ENCODE results near the gene PHRF1. TPM values are rescaled to one million over a fixed set of nuclear protein-coding genes. Genes with fewer than 3 reads are reported as not detected.

Gene PHRF1
- total and polyA plus RNA-seq, 4 donors, result 2.4 to 25.2 (median 18.8) TPM

DNA sequence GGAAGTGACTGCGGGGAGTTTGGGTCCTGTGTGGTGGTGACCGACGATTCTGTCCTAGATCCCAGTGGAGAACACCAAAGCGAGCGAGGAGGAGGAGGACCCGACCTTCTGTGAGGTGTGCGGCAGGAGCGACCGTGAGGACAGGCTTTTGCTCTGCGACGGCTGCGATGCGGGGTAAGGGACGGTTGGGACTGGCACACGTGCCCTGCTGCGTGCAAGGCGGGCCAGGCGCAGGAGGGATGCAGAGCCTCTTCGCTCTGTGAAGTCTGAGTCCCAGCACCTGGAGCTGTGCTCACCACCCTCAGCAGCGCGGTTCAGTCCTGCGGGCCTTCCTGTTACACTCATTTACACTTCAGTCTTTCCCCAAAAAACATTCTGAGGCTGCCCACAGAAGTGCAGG is 16.2 kb downstream of the PHRF1 start:
- H3K4me3 ChIP-seq (ENCODE audit: low read depth in 1 of 3, low read length in 3 of 3), result no peak overlapping the region
- H3K4me1 ChIP-seq (ENCODE audit: control insufficient read depth in 4 of 4, insufficient read depth in 4 of 4, low read length in 3 of 4), result peaks cover under 1 to 10% (median 7%) of the 10 kb centered on the region in 4 donors
- no peaks in the 10 kb centered on the region for H3K9me3 ChIP-seq (ENCODE audit: control insufficient read depth in 4 of 4, low read length in 3 of 4)
- peaks cover 29 to 66% (median 47%) of the 10 kb centered on the region in 4 donors for H3K36me3 ChIP-seq (ENCODE audit: control insufficient read depth in 4 of 4, insufficient read depth in 3 of 4, low read depth in 1 of 4, low read length in 3 of 4)
- H3K27ac ChIP-seq (ENCODE audit: low read depth in 1 of 2, low read length in 2 of 2), result no peak overlapping the region
- no peaks in the 10 kb centered on the region for H3K27me3 ChIP-seq (ENCODE audit: control insufficient read depth in 4 of 4, insufficient read depth in 4 of 4, low read length in 3 of 4)
- DNase-seq (ENCODE audit: low spot score), result no peak
- 98% methylated on average over 22 of the region's 22 CpGs for WGBS
- TF ChIP-seq NR2F2 (IDR thresholded peaks at IDR 0.05), result no peak
- H3K9ac ChIP-seq (ENCODE audit: low read depth in 1 of 2, low read length in 2 of 2), result no peak overlapping the region

DNA sequence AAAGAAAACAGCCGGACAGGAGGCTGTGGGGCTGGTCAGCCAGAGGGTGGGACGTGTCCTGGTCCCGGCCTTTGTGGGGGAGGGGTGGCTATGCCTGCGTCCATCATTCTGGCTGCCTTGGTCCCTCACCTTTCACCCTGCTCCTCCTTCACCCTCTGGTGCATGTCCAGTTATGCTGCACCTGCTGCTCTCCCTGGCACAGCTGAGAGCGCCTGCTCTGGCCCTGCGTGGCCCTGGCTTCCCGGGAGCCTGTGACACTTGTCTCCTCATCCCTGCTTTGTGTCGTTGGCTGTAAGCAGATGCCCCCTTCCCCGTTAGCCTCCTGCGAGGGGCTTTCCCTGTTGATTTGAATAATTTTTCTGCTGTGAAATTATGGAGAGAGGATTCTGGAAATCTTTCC is 16.6 kb downstream of the PHRF1 start:
- TF ChIP-seq EGR1 (IDR thresholded peaks at IDR 0.05; ENCODE audit: low read depth in 2 of 2) (no peak), HNF4G (IDR thresholded peaks at IDR 0.05) (no peak), YY1 (IDR thresholded peaks at IDR 0.05) (no peak), TAF1 (conservative IDR thresholded peaks at IDR 0.05) (no peak), RAD21 (IDR thresholded peaks at IDR 0.05) (no peak), FOXA2 (IDR thresholded peaks at IDR 0.05) (no peak), NR2F2 (IDR thresholded peaks at IDR 0.05) (no peak), HNF4A (conservative IDR thresholded peaks at IDR 0.05) (no peak), JUND (IDR thresholded peaks at IDR 0.05) (no peak), RXRA (IDR thresholded peaks at IDR 0.05) (no peak), SP1 (IDR thresholded peaks at IDR 0.05) (no peak)
- TF ChIP-seq, protein P1, sequence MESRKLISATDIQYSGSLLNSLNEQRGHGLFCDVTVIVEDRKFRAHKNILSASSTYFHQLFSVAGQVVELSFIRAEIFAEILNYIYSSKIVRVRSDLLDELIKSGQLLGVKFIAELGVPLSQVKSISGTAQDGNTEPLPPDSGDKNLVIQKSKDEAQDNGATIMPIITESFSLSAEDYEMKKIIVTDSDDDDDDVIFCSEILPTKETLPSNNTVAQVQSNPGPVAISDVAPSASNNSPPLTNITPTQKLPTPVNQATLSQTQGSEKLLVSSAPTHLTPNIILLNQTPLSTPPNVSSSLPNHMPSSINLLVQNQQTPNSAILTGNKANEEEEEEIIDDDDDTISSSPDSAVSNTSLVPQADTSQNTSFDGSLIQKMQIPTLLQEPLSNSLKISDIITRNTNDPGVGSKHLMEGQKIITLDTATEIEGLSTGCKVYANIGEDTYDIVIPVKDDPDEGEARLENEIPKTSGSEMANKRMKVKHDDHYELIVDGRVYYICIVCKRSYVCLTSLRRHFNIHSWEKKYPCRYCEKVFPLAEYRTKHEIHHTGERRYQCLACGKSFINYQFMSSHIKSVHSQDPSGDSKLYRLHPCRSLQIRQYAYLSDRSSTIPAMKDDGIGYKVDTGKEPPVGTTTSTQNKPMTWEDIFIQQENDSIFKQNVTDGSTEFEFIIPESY (IDR thresholded peaks at IDR 0.05), result no peak
- TF ChIP-seq, protein P2, sequence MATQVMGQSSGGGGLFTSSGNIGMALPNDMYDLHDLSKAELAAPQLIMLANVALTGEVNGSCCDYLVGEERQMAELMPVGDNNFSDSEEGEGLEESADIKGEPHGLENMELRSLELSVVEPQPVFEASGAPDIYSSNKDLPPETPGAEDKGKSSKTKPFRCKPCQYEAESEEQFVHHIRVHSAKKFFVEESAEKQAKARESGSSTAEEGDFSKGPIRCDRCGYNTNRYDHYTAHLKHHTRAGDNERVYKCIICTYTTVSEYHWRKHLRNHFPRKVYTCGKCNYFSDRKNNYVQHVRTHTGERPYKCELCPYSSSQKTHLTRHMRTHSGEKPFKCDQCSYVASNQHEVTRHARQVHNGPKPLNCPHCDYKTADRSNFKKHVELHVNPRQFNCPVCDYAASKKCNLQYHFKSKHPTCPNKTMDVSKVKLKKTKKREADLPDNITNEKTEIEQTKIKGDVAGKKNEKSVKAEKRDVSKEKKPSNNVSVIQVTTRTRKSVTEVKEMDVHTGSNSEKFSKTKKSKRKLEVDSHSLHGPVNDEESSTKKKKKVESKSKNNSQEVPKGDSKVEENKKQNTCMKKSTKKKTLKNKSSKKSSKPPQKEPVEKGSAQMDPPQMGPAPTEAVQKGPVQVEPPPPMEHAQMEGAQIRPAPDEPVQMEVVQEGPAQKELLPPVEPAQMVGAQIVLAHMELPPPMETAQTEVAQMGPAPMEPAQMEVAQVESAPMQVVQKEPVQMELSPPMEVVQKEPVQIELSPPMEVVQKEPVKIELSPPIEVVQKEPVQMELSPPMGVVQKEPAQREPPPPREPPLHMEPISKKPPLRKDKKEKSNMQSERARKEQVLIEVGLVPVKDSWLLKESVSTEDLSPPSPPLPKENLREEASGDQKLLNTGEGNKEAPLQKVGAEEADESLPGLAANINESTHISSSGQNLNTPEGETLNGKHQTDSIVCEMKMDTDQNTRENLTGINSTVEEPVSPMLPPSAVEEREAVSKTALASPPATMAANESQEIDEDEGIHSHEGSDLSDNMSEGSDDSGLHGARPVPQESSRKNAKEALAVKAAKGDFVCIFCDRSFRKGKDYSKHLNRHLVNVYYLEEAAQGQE (IDR thresholded peaks at IDR 0.05), result no peak
- TF ChIP-seq, protein P3, sequence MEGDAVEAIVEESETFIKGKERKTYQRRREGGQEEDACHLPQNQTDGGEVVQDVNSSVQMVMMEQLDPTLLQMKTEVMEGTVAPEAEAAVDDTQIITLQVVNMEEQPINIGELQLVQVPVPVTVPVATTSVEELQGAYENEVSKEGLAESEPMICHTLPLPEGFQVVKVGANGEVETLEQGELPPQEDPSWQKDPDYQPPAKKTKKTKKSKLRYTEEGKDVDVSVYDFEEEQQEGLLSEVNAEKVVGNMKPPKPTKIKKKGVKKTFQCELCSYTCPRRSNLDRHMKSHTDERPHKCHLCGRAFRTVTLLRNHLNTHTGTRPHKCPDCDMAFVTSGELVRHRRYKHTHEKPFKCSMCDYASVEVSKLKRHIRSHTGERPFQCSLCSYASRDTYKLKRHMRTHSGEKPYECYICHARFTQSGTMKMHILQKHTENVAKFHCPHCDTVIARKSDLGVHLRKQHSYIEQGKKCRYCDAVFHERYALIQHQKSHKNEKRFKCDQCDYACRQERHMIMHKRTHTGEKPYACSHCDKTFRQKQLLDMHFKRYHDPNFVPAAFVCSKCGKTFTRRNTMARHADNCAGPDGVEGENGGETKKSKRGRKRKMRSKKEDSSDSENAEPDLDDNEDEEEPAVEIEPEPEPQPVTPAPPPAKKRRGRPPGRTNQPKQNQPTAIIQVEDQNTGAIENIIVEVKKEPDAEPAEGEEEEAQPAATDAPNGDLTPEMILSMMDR (IDR thresholded peaks at IDR 0.05; ENCODE audit: low read depth, low read length, missing input control), result no peak
- no peaks in the 10 kb centered on the region for H3K27me3 ChIP-seq (ENCODE audit: control insufficient read depth in 4 of 4, insufficient read depth in 4 of 4, low read length in 3 of 4)
- H3K9ac ChIP-seq (ENCODE audit: low read depth in 1 of 2, low read length in 2 of 2), result no peak overlapping the region
- no peak for DNase-seq (ENCODE audit: low spot score)
- 95% methylated on average over 10 of the region's 10 CpGs for WGBS
- H3K9me3 ChIP-seq (ENCODE audit: control insufficient read depth in 4 of 4, low read length in 3 of 4), result no peaks in the 10 kb centered on the region
- no peak overlapping the region for H3K4me3 ChIP-seq (ENCODE audit: low read depth in 1 of 3, low read length in 3 of 3)
- H3K27ac ChIP-seq (ENCODE audit: low read depth in 1 of 2, low read length in 2 of 2), result no peak overlapping the region
- H3K4me1 ChIP-seq (ENCODE audit: control insufficient read depth in 4 of 4, insufficient read depth in 4 of 4, low read length in 3 of 4), result peaks cover 0 to 6% (median 4%) of the 10 kb centered on the region in 4 donors
- peaks cover 29 to 70% (median 48%) of the 10 kb centered on the region in 4 donors for H3K36me3 ChIP-seq (ENCODE audit: control insufficient read depth in 4 of 4, insufficient read depth in 3 of 4, low read depth in 1 of 4, low read length in 3 of 4)
